ENCODE measurements around the gene TAF13.

The TAF13 gene

GRCh38 chr1:109090196-109091077, 14.6 kb upstream of the TAF13 start, which contains the start of gene TMEM167B:
Gene TMEM167B (plus strand): TSS chr1:109090764. CDS start chr1:109090873, 109 bp downstream.
- peaks cover 20% of the 10 kb centered on the region for H3K4me1 ChIP-seq (ENCODE audit: control insufficient read depth, low read length)
- peaks cover 36% of the 10 kb centered on the region for H3K36me3 ChIP-seq (ENCODE audit: control insufficient read depth, low read length)
- H3K79me2 ChIP-seq (ENCODE audit: control insufficient read depth, low read length), result peaks cover 54% of the 10 kb centered on the region
- H4K20me1 ChIP-seq (ENCODE audit: control insufficient read depth, insufficient read depth, low read depth, low read length), result no peaks in the 10 kb centered on the region
- no peaks in the 10 kb centered on the region for H3K27me3 ChIP-seq (ENCODE audit: control insufficient read depth, low read length)
- TF ChIP-seq CTCF (IDR thresholded peaks at IDR 0.05; ENCODE audit: low read depth, low read length, poor library complexity, severe bottlenecking), result no peak
- TF ChIP-seq EZH2phosphoT487 (IDR thresholded peaks at IDR 0.05; ENCODE audit: borderline replicate concordance, low read length), result no peak
- H3K27ac ChIP-seq (ENCODE audit: low read depth, low read length), result peak within 1 kb of the TSS; percentile 80
- H3K9me2 ChIP-seq (replicated peaks; ENCODE audit: control insufficient read depth, low read length), result no peaks in the 10 kb centered on the region
- peak within 1 kb of the TSS; percentile 86 for H3K4me3 ChIP-seq (ENCODE audit: low read length)
- H3F3A ChIP-seq (ENCODE audit: control insufficient read depth, insufficient read depth), result peaks cover 15% of the 10 kb centered on the region
- H3K9me3 ChIP-seq (ENCODE audit: control insufficient read depth, insufficient read depth, low read length), result no peaks in the 10 kb centered on the region
- peak within 1 kb of the TSS; percentile 83 for H3K4me2 ChIP-seq (ENCODE audit: low read length)

GRCh38 chr1:109089242-109090015, 13.6 kb upstream of the TAF13 start:
- Histone ChIP-seq H3K4me2 (ENCODE audit: low read length) (peak overlapping the region; percentile 83), H3F3A (ENCODE audit: control insufficient read depth, insufficient read depth) (peaks cover 8% of the 10 kb centered on the region), H3K27ac (ENCODE audit: low read depth, low read length) (peak overlapping the region; percentile 80), H3K4me1 (ENCODE audit: control insufficient read depth, low read length) (peaks cover 20% of the 10 kb centered on the region), H3K27me3 (ENCODE audit: control insufficient read depth, low read length) (no peaks in the 10 kb centered on the region), H3K9me3 (ENCODE audit: control insufficient read depth, insufficient read depth, low read length) (no peaks in the 10 kb centered on the region), H4K20me1 (ENCODE audit: control insufficient read depth, insufficient read depth, low read depth, low read length) (no peaks in the 10 kb centered on the region), H3K4me3 (ENCODE audit: low read length) (peak overlapping the region; percentile 86), H3K36me3 (ENCODE audit: control insufficient read depth, low read length) (peaks cover 26% of the 10 kb centered on the region), H3K79me2 (ENCODE audit: control insufficient read depth, low read length) (peaks cover 46% of the 10 kb centered on the region), H3K9me2 (replicated peaks; ENCODE audit: control insufficient read depth, low read length) (no peaks in the 10 kb centered on the region)
- no peak for TF ChIP-seq EZH2phosphoT487 (IDR thresholded peaks at IDR 0.05; ENCODE audit: borderline replicate concordance, low read length)
- peak; percentile 84 for TF ChIP-seq CTCF (IDR thresholded peaks at IDR 0.05; ENCODE audit: low read depth, low read length, poor library complexity, severe bottlenecking)

- peaks cover 7% of the 10 kb centered on the region for H3K79me2 ChIP-seq (ENCODE audit: control insufficient read depth, low read length)
- peaks cover 6% of the 10 kb centered on the region for H3K36me3 ChIP-seq (ENCODE audit: control insufficient read depth, low read length)
- H3K9me2 ChIP-seq (replicated peaks; ENCODE audit: control insufficient read depth, low read length), result no peaks in the 10 kb centered on the region
- H3K27me3 ChIP-seq (ENCODE audit: control insufficient read depth, low read length), result no peaks in the 10 kb centered on the region
- H3K4me2 ChIP-seq (ENCODE audit: low read length), result no peak overlapping the region
- H4K20me1 ChIP-seq (ENCODE audit: control insufficient read depth, insufficient read depth, low read depth, low read length), result no peaks in the 10 kb centered on the region
- H3K4me3 ChIP-seq (ENCODE audit: low read length), result no peak overlapping the region
- no peak overlapping the region for H3K27ac ChIP-seq (ENCODE audit: low read depth, low read length)
- H3K4me1 ChIP-seq (ENCODE audit: control insufficient read depth, low read length), result peaks cover 7% of the 10 kb centered on the region
- no peak for TF ChIP-seq EZH2phosphoT487 (IDR thresholded peaks at IDR 0.05; ENCODE audit: borderline replicate concordance, low read length)
- TF ChIP-seq CTCF (IDR thresholded peaks at IDR 0.05; ENCODE audit: low read depth, low read length, poor library complexity, severe bottlenecking), result no peak
- H3F3A ChIP-seq (ENCODE audit: control insufficient read depth, insufficient read depth), result peaks cover 2% of the 10 kb centered on the region
- no peaks in the 10 kb centered on the region for H3K9me3 ChIP-seq (ENCODE audit: control insufficient read depth, insufficient read depth, low read length)
Observed at GRCh38 chr1:109084563-109085517, 9.0 kb upstream of the TAF13 start.

All from DOHH2 (cell line).